ENCODE results near the gene RHBDL1.
A peak's percentile ranks its signal among the peaks of the same experiment; 100 is the strongest.

Gene RHBDL1

DNA sequence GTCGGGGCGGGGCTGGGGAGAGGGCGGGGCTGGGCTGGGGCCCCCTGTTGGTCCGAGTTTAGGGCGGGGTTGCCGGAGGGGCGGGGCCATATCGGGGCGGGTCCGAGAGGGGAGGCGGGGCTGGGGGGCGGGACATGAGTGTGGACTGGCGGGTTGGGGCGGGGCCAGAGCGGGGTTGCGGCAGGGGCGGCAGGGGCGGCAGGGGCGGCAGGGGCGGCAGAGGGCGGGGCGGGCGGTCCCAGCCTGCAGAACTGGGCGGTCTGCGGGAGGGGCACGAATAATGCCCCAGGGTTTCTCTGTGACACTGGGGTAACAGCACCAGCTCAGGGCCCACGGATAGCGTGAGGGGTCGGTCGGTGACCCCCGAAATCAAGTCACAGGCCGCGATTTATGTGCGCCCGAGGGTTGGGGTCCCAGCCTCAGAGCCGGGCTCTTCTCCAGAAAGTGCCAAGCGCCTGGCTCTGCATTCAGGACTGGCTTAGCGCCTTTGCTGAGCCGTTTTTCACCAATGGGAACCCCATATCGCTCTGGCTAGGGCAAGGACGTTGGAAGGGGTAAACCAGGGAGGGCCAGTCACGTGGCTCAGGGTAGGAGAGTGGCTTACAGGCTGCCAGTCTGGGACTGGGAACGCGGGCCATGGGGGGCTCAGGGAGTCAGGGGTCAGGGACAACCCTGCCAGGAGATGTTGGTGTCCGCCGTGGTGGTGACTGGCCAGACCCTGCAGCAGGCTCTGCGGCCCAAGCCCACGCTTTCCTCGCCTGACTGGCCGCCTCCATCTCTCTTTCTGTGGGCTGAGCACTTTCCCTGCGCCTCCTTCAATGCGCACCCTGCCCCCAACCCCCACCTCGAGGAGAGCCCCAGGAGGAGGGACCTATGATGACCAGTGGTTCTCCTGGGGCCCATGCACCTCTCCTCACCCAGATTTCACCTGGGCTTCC lies 38.1 kb upstream of the RHBDL1 start:
- Histone ChIP-seq H3K36me3 (ENCODE audit: control insufficient read depth, insufficient read depth, low read length) (no peaks in the 10 kb centered on the region), H3K79me2 (no peaks in the 10 kb centered on the region), H3K9me3 (ENCODE audit: control insufficient read depth, low read length) (no peaks in the 10 kb centered on the region), H3K27me3 (ENCODE audit: control insufficient read depth, insufficient read depth, low read length) (peaks cover 3% of the 10 kb centered on the region), H3K4me2 (ENCODE audit: low read length) (peak overlapping the region; percentile 100), H3K4me3 (ENCODE audit: low read depth, low read length) (peak overlapping the region; percentile 100), H2AFZ (peak overlapping the region; percentile 76), H3K9ac (no peak overlapping the region), H3K4me1 (peaks cover 2% of the 10 kb centered on the region), H3K27ac (peak overlapping the region; percentile 91)
- TF ChIP-seq, protein P1, sequence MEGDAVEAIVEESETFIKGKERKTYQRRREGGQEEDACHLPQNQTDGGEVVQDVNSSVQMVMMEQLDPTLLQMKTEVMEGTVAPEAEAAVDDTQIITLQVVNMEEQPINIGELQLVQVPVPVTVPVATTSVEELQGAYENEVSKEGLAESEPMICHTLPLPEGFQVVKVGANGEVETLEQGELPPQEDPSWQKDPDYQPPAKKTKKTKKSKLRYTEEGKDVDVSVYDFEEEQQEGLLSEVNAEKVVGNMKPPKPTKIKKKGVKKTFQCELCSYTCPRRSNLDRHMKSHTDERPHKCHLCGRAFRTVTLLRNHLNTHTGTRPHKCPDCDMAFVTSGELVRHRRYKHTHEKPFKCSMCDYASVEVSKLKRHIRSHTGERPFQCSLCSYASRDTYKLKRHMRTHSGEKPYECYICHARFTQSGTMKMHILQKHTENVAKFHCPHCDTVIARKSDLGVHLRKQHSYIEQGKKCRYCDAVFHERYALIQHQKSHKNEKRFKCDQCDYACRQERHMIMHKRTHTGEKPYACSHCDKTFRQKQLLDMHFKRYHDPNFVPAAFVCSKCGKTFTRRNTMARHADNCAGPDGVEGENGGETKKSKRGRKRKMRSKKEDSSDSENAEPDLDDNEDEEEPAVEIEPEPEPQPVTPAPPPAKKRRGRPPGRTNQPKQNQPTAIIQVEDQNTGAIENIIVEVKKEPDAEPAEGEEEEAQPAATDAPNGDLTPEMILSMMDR (IDR thresholded peaks at IDR 0.05) = no peak

DNA sequence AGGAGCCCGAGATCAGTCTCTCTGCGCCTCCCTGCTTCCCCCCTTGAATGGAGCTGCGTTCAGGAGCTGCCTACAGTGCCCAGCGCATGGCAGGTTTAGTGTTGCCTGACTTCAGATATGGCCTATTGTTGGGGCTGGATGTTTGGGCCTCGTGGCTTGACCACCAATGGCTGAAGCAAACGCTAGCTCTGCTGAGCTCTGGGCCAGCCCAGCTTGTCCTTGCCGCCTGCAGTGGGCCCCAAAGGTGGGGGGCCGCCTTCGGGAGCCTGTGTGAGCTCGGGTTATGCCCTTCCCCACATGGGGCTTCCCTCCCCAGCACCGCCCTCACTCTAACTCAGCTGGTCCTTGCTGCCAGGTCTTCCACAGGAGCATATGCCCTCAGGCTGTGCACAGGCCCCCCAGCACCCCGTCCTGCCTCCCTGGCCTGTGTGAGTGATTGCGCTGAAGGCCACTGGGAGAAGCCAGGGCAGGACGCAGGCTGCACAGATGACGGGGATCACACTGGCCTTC lies 37.4 kb upstream of the RHBDL1 start:
- Histone ChIP-seq H3K79me2 (peaks cover 6% of the 10 kb centered on the region), H3K36me3 (ENCODE audit: control insufficient read depth, insufficient read depth, low read length) (no peaks in the 10 kb centered on the region), H2AFZ (no peak overlapping the region), H3K4me3 (ENCODE audit: low read depth, low read length) (no peak overlapping the region), H3K27ac (peak overlapping the region; percentile 24), H3K4me2 (ENCODE audit: low read length) (no peak overlapping the region), H3K9me3 (ENCODE audit: control insufficient read depth, low read length) (no peaks in the 10 kb centered on the region), H3K9ac (no peak overlapping the region), H3K4me1 (peaks cover 7% of the 10 kb centered on the region), H3K27me3 (ENCODE audit: control insufficient read depth, insufficient read depth, low read length) (peaks cover 3% of the 10 kb centered on the region)
- TF ChIP-seq, protein P1 (IDR thresholded peaks at IDR 0.05) = no peak

- Histone ChIP-seq H2AFZ (no peak overlapping the region), H3K4me3 (ENCODE audit: low read depth, low read length) (no peak overlapping the region), H3K27me3 (ENCODE audit: control insufficient read depth, insufficient read depth, low read length) (peaks cover 3% of the 10 kb centered on the region), H3K4me1 (peaks cover 11% of the 10 kb centered on the region), H3K79me2 (peaks cover 11% of the 10 kb centered on the region), H3K36me3 (ENCODE audit: control insufficient read depth, insufficient read depth, low read length) (no peaks in the 10 kb centered on the region), H3K9ac (no peak overlapping the region), H3K27ac (no peak overlapping the region), H3K9me3 (ENCODE audit: control insufficient read depth, low read length) (no peaks in the 10 kb centered on the region), H3K4me2 (ENCODE audit: low read length) (no peak overlapping the region)
- TF ChIP-seq, protein P1 (IDR thresholded peaks at IDR 0.05) = no peak
Observed at GRCh38 chr16:638836-639235, 36.6 kb upstream of the RHBDL1 start.

- Histone ChIP-seq H3K9ac (no peak overlapping the region), H3K9me3 (ENCODE audit: control insufficient read depth, low read length) (no peaks in the 10 kb centered on the region)
Observed at GRCh38 chr16:640614-641013, 34.9 kb upstream of the RHBDL1 start.

More at GRCh38 chr16:640614-641013, 34.9 kb upstream of the RHBDL1 start:
- no peak overlapping the region for H2AFZ ChIP-seq
- peak overlapping the region; percentile 83 for H3K4me3 ChIP-seq (ENCODE audit: low read depth, low read length)
- TF ChIP-seq, protein P1 (IDR thresholded peaks at IDR 0.05) = no peak
- H3K4me1 ChIP-seq = peaks cover 17% of the 10 kb centered on the region
- H3K4me2 ChIP-seq (ENCODE audit: low read length) = peak overlapping the region; percentile 98
- H3K27ac ChIP-seq = no peak overlapping the region
- H3K36me3 ChIP-seq (ENCODE audit: control insufficient read depth, insufficient read depth, low read length) = no peaks in the 10 kb centered on the region
- peaks cover 25% of the 10 kb centered on the region for H3K79me2 ChIP-seq
- peaks cover 3% of the 10 kb centered on the region for H3K27me3 ChIP-seq (ENCODE audit: control insufficient read depth, insufficient read depth, low read length)
